H1 (cell line): ENCODE data around the gene YIPF1. TPM values are rescaled to one million over a fixed set of nuclear protein-coding genes. Genes with fewer than 3 reads are reported as not detected.

Experiments
- CTCF ChIA-PET: fragments of 300-600 bp; sonication (Branson Sonifier 250); formaldehyde crosslinking; loops from one replicate; lab custom pipeline; 2021; ENCODE audit not compliant: partially characterized antibody; lab: Charles Lee
- POLR2A ChIA-PET: fragments of 300-600 bp; sonication (Branson Sonifier 250); formaldehyde crosslinking; loops from one replicate; lab custom pipeline; 2021; ENCODE audit warnings: inconsistent platforms; ENCODE audit not compliant: partially characterized antibody; lab: Charles Lee
- DNase-seq, 2 experiments: peaks; one replicate each; pipeline versions ENCODE4 v3.0.0 to v3.0.0-alpha.2; 2010 to 2022; ENCODE audit warnings: low spot score in 2 of 2, low read depth in 1 of 2, mixed read lengths in 1 of 2
- FAIRE-seq: peaks from 2 replicates; lab custom pipeline; 2011; peaks lifted over from hg19 to GRCh38; lab: Jason Lieb, UNC
- H2AFZ ChIP-seq: 2 replicates; pipeline ENCODE4 v1.8.1; 2012; ENCODE audit warnings: low read length, inconsistent platforms
- H2AK5ac ChIP-seq: 2 replicates; pipeline ENCODE4 v1.6.1; 2013; ENCODE audit warnings: low read depth, low read length
- H2BK120ac ChIP-seq: replicated peaks from 2 replicates; pipeline ENCODE3; 2013; ENCODE audit warnings: low read depth, low read length, inconsistent platforms
- H2BK12ac ChIP-seq: 2 replicates; pipeline ENCODE4 v1.6.1; 2013; ENCODE audit warnings: low read depth, low read length
- H2BK15ac ChIP-seq: 2 replicates; pipeline ENCODE4 v1.6.1; 2013; ENCODE audit warnings: low read length
- H2BK20ac ChIP-seq: 2 replicates; pipeline ENCODE4 v1.6.1; 2013; ENCODE audit warnings: low read length
- H2BK5ac ChIP-seq: 2 replicates; pipeline ENCODE4 v1.6.1; 2013; ENCODE audit warnings: low read depth, low read length
- H3K14ac ChIP-seq: 2 replicates; pipeline ENCODE4 v1.6.1; 2013; ENCODE audit warnings: inconsistent platforms; ENCODE audit not compliant: insufficient read length
- H3K18ac ChIP-seq: 2 replicates; pipeline ENCODE4 v1.6.1; 2013; ENCODE audit warnings: low read length; ENCODE audit errors: extremely low read depth
- H3K23ac ChIP-seq: 2 replicates; pipeline ENCODE4 v1.6.1; 2013; ENCODE audit warnings: inconsistent platforms; ENCODE audit not compliant: insufficient read length
- H3K23me2 ChIP-seq: 2 replicates; pipeline ENCODE4 v1.6.1; 2013; ENCODE audit warnings: low read depth, low read length
- H3K27ac ChIP-seq: 2 replicates; pipeline ENCODE4 v1.6.1; 2011; ENCODE audit warnings: low read depth, low read length, inconsistent platforms
- H3K27me3 ChIP-seq, 4 experiments: replicated peaks in 1 of 4; 1 replicate in 1 of 4; 2 replicates in 3 of 4; pipeline versions ENCODE4 v1.6.1 to v1.8.1; 2011 to 2013; ENCODE audit warnings: low read length in 3 of 4, mild to moderate bottlenecking in 3 of 4, inconsistent platforms in 2 of 4, mixed read lengths in 2 of 4, moderate library complexity in 1 of 4; ENCODE audit not compliant: control insufficient read depth in 3 of 4, insufficient read depth in 3 of 4; ENCODE audit errors: extremely low read depth in 1 of 4
- H3K36me3 ChIP-seq, 4 experiments: 2 replicates each; pipeline versions ENCODE4 v1.6.1 to v1.8.1; 2011 to 2013; ENCODE audit warnings: mild to moderate bottlenecking in 4 of 4, low read length in 3 of 4, moderate library complexity in 2 of 4, control low read depth in 1 of 4, inconsistent platforms in 1 of 4; ENCODE audit not compliant: insufficient read depth in 4 of 4, control insufficient read depth in 2 of 4
- H3K4ac ChIP-seq: replicated peaks from 2 replicates; pipeline ENCODE3; 2013; ENCODE audit warnings: low read length, low read depth, mixed read lengths, inconsistent platforms; ENCODE audit not compliant: insufficient read length
- H3K4me1 ChIP-seq, 4 experiments: replicated peaks in 1 of 4; 1 replicate in 1 of 4; 2 replicates in 3 of 4; pipeline versions ENCODE4 v1.6.1 to v1.8.1; 2011 to 2013; ENCODE audit warnings: low read length in 3 of 4, inconsistent platforms in 2 of 4, mixed read lengths in 1 of 4; ENCODE audit not compliant: insufficient read depth in 4 of 4, control insufficient read depth in 3 of 4
- H3K4me2 ChIP-seq, 2 experiments: 2 replicates each; pipeline versions ENCODE4 v1.6.1 to v1.8.1; 2011 to 2013; ENCODE audit warnings: low read depth in 2 of 2, low read length in 2 of 2, control low read depth in 1 of 2, inconsistent platforms in 1 of 2, mild to moderate bottlenecking in 1 of 2; ENCODE audit not compliant: insufficient read depth in 1 of 2
- H3K4me3 ChIP-seq, 4 experiments: fragments of 200-600, 300-600 bp in 1 of 4; sonication (generic), shearing (Covaris generic), sonication (Bioruptor Twin) in 1 of 4; 2 replicates each; pipeline versions ENCODE4 v1.5.1 to v1.8.1; 2011 to 2016; ENCODE audit warnings: low read length in 4 of 4, low read depth in 3 of 4, control low read depth in 2 of 4, inconsistent platforms in 2 of 4, mild to moderate bottlenecking in 2 of 4, mixed read lengths in 1 of 4, moderate library complexity in 1 of 4; ENCODE audit not compliant: insufficient read depth in 2 of 4; ENCODE audit errors: extremely low read depth in 1 of 4
- H3K56ac ChIP-seq: replicated peaks from 2 replicates; pipeline ENCODE3; 2013; ENCODE audit warnings: low read depth, mild to moderate bottlenecking, mixed read lengths, low read length, inconsistent platforms; ENCODE audit not compliant: insufficient read length
- H3K79me1 ChIP-seq: 2 replicates; pipeline ENCODE4 v1.6.1; 2013; ENCODE audit warnings: low read depth, low read length, control low read depth
- H3K79me2 ChIP-seq, 2 experiments: 2 replicates each; pipeline versions ENCODE4 v1.6.1 to v1.8.1; 2012 to 2013; ENCODE audit warnings: low read length in 2 of 2, mild to moderate bottlenecking in 2 of 2, inconsistent platforms in 1 of 2; ENCODE audit not compliant: insufficient read depth in 2 of 2, control insufficient read depth in 1 of 2
- H3K9ac ChIP-seq, 4 experiments: replicated peaks in 1 of 4; 1 replicate in 1 of 4; 2 replicates in 3 of 4; pipeline versions ENCODE4 v1.6.1 to v1.8.1; 2011 to 2013; ENCODE audit warnings: low read depth in 3 of 4, low read length in 3 of 4, control low read depth in 2 of 4, mild to moderate bottlenecking in 2 of 4, moderate library complexity in 2 of 4, inconsistent platforms in 1 of 4; ENCODE audit errors: extremely low read depth in 1 of 4
- H3K9me3 ChIP-seq, 2 experiments: 2 replicates each; pipeline versions ENCODE4 v1.6.1 to v1.8.1; 2012 to 2013; ENCODE audit warnings: mild to moderate bottlenecking in 2 of 2, moderate library complexity in 2 of 2, control low read depth in 1 of 2, inconsistent platforms in 1 of 2, low read depth in 1 of 2, low read length in 1 of 2, mixed read lengths in 1 of 2; ENCODE audit not compliant: insufficient read depth in 2 of 2
- H4K20me1 ChIP-seq, 2 experiments: replicated peaks in 1 of 2; 2 replicates each; pipeline versions ENCODE3 to v1.8.1; 2011 to 2013; ENCODE audit warnings: inconsistent platforms in 2 of 2, low read length in 2 of 2, mild to moderate bottlenecking in 1 of 2; ENCODE audit not compliant: insufficient read depth in 2 of 2, control insufficient read depth in 1 of 2
- H4K5ac ChIP-seq: 2 replicates; pipeline ENCODE4 v1.6.1; 2013; ENCODE audit warnings: low read length, low read depth, mixed read lengths, inconsistent platforms; ENCODE audit not compliant: insufficient read length
- H4K8ac ChIP-seq: 2 replicates; pipeline ENCODE4 v1.8.0; 2013; ENCODE audit warnings: mild to moderate bottlenecking, moderate library complexity, low read length, inconsistent platforms; ENCODE audit not compliant: insufficient read depth; ENCODE audit errors: extremely low read depth
- H4K91ac ChIP-seq: replicated peaks from 2 replicates; pipeline ENCODE3; 2013; ENCODE audit warnings: low read length, mixed read lengths, inconsistent platforms; ENCODE audit not compliant: insufficient read length
- E2F6 ChIP-seq: IDR thresholded peaks from 2 replicates; pipeline ENCODE4 v1.6.1; 2012; ENCODE audit warnings: inconsistent platforms
- EZH2 ChIP-seq: fragments of 200-600 bp; sonication (generic); IDR thresholded peaks from 2 replicates; pipeline ENCODE4 v1.7.1; 2012; ENCODE audit warnings: low read depth, mild to moderate bottlenecking, moderate library complexity, low read length, inconsistent platforms; ENCODE audit not compliant: severe bottlenecking
- WGBS, 2 experiments: shearing (Covaris generic) in 1 of 2; methylation state at CpG; one replicate each; pipeline versions ENCODE4 v1.1.6 to v1.1.7; 2013 to 2015; ENCODE audit warnings: low lambda C conversion rate in 2 of 2, mixed read lengths in 2 of 2, inconsistent platforms in 1 of 2, low coverage in 1 of 2, missing lambda C conversion rate in 1 of 2; ENCODE audit not compliant: insufficient replicate concordance in 2 of 2, insufficient coverage in 1 of 2, insufficient read length in 1 of 2; ENCODE audit errors: extremely low coverage in 1 of 2, missing lambda C conversion rate in 1 of 2; 5-methylcytosine and 5-hydroxymethylcytosine counted together
- polyA plus RNA-seq, 7 experiments: library from polyadenylated mRNA; depleted of rRNA in 3 of 7; stranded (reverse) in 5 of 7; unstranded in 2 of 7; fragments of >200 nt in 5 of 7; fragments of 200-250 nt in 2 of 7; gene quantifications; 1 replicate in 5 of 7; 2 replicates in 1 of 7; 4 replicates in 1 of 7; pipeline versions ENCODE4 v1.2.1 to v1.2.3, GENCODE V29; 2011 to 2013; ENCODE audit warnings: missing spikeins in 2 of 7, mixed read lengths in 2 of 7
- total RNA-seq: library from RNA; stranded (reverse); fragmentation: NEBNext Ultra II Directional; extraction: Animal tissue kit (Norgen Biotek cat#: 25700); gene quantifications from 2 replicates; pipeline ENCODE4 v1.2.1, GENCODE V29; 2021

Gene YIPF1
- total and polyA plus RNA-seq, 2 of the 8 experiments (the other 6 are each of a cell fraction or from before 2014, with no cell fraction given), result 31.8 to 53.7 TPM

GRCh38 chr1:53894644-53895043, 5.0 kb upstream of the YIPF1 start:
- Histone ChIP-seq H3K27ac (no peak overlapping the region), H2BK15ac (no peak overlapping the region), H4K8ac (no peak overlapping the region), H4K91ac (no peak overlapping the region), H3K4ac (no peak overlapping the region), H3K4me1 (peaks cover 0 to 7% (median 2%) of the 10 kb centered on the region in 4 experiments; a peak in 2 of 7 replicates), H2BK120ac (no peak overlapping the region), H3K4me3 (no peak overlapping the region), H4K20me1 (no peaks in the 10 kb centered on the region), H3K9ac (no peak overlapping the region), H3K79me2 (no peaks in the 10 kb centered on the region), H2BK5ac (no peak overlapping the region), H3K14ac (no peak overlapping the region), H3K27me3 (no peaks in the 10 kb centered on the region; a peak in 1 of 7 replicates), H2AFZ (no peak overlapping the region), H3K18ac (no peak overlapping the region), H3K9me3 (no peaks in the 10 kb centered on the region), H3K56ac (no peak overlapping the region), H3K23ac (no peak overlapping the region), H3K4me2 (no peak overlapping the region), H2BK20ac (no peak overlapping the region), H4K5ac (no peak overlapping the region), H2AK5ac (no peak overlapping the region), H2BK12ac (no peak overlapping the region), H3K36me3 (no peaks in the 10 kb centered on the region), H3K23me2 (no peaks in the 10 kb centered on the region), H3K79me1 (no peaks in the 10 kb centered on the region)
- 91% methylated on average over 5 of the region's 5 CpGs; no CpG with 5 or more reads in 1 of the 2 experiments for WGBS, 2 experiments
- no peak for FAIRE-seq
- TF ChIP-seq E2F6 (no peak), EZH2 (no peak)
- no peak for DNase-seq
- CTCF ChIA-PET, result interaction anchor here (1.2 to 1.3 kb wide), 2 partner anchors 21 to 34 kb away, joined by 3 to 6 read pairs; no protein-coding TSS in a partner anchor
- POLR2A ChIA-PET, result interaction anchor here (0.7 kb wide), 1 partner anchor 99 kb away, joined by 3 read pairs; no protein-coding TSS in a partner anchor
